ENCODE measurements around the gene FBN2.
"Not testable (repeated sequence)": the region's sequence is repeated elsewhere in the genome, so short reads cannot be mapped to it uniquely, and the experiment has no call there.

Gene FBN2

GRCh38 chr5:128353441-128354107, 184.5 kb downstream of the FBN2 start:
- DNase-seq, result no peak

- DNase-seq, result no peak
Observed at GRCh38 chr5:128350705-128351104, 187.3 kb downstream of the FBN2 start.

- DNase-seq, result peak; percentile 85
Observed at GRCh38 chr5:128349044-128349858, 188.8 kb downstream of the FBN2 start.

- DNase-seq, result no peak
Observed at GRCh38 chr5:128346038-128346437, 192.0 kb downstream of the FBN2 start.

- no peak for DNase-seq
Observed at GRCh38 chr5:128345247-128345646, 192.8 kb downstream of the FBN2 start.

GRCh38 chr5:128343168-128343567, 194.9 kb downstream of the FBN2 start:
- DNase-seq, result no peak

GRCh38 chr5:128341056-128341455, 197.0 kb downstream of the FBN2 start:
- DNase-seq, result no peak

GRCh38 chr5:128340648-128341047, 197.4 kb downstream of the FBN2 start:
- DNase-seq, result no peak

GRCh38 chr5:128339585-128339984, 198.5 kb downstream of the FBN2 start:
- DNase-seq, result no peak

- DNase-seq, result no peak
Observed at GRCh38 chr5:128338649-128339048, 199.4 kb downstream of the FBN2 start.

- DNase-seq, result no peak
Observed at GRCh38 chr5:128335339-128335738, 202.7 kb downstream of the FBN2 start.

- DNase-seq, result no peak
Observed at GRCh38 chr5:128334010-128334716, 203.9 kb downstream of the FBN2 start.

- DNase-seq, result no peak
Observed at GRCh38 chr5:128331261-128331660, 206.8 kb downstream of the FBN2 start.

- no peak for DNase-seq
Observed at GRCh38 chr5:128329386-128329939, 208.6 kb downstream of the FBN2 start.

GRCh38 chr5:128328446-128328845, 209.6 kb downstream of the FBN2 start:
- DNase-seq, result no peak

- DNase-seq, result no peak
Observed at GRCh38 chr5:128328007-128328406, 210.0 kb downstream of the FBN2 start.

- not testable (repeated sequence) for DNase-seq
Observed at GRCh38 chr5:128321418-128321817, 216.6 kb downstream of the FBN2 start.

- DNase-seq, result no peak
Observed at GRCh38 chr5:128318691-128319090, 219.4 kb downstream of the FBN2 start.

GRCh38 chr5:128317481-128317880, 220.6 kb downstream of the FBN2 start:
- DNase-seq, result no peak

GRCh38 chr5:128315671-128316070, 222.4 kb downstream of the FBN2 start:
- DNase-seq, result no peak

- DNase-seq, result no peak
Observed at GRCh38 chr5:128305341-128305740, 232.7 kb downstream of the FBN2 start.

GRCh38 chr5:128304791-128305190, 233.3 kb downstream of the FBN2 start:
- DNase-seq, result no peak

GRCh38 chr5:128304088-128304487, 234.0 kb downstream of the FBN2 start:
- DNase-seq, result no peak

GRCh38 chr5:128303593-128303992, 234.5 kb downstream of the FBN2 start:
- no peak for DNase-seq

All from NCI-H774 (cell line).